SJSA1 (cell line): ENCODE measurements around the gene CR1L. TPM values are rescaled to one million over a fixed set of nuclear protein-coding genes. Genes with fewer than 3 reads are reported as not detected.
"Not testable (repeated sequence)": the region's sequence is repeated elsewhere in the genome, so short reads cannot be mapped to it uniquely, and the experiment has no call there.

Experiments used
- DNase-seq, 2 experiments: peaks; one replicate each; pipeline ENCODE4 v3.0.0-alpha.2; 2015 to 2020; ENCODE audit warnings: low spot score in 2 of 2, low read depth in 1 of 2
- H3K27ac ChIP-seq: fragments of 250-450 bp; sonication (Bioruptor Pico); 2 replicates; pipeline ENCODE4 v1.5.1; 2020; ENCODE audit warnings: mild to moderate bottlenecking, moderate library complexity
- H3K27me3 ChIP-seq: fragments of 250-450 bp; sonication (Bioruptor Pico); replicated peaks from 2 replicates; pipeline ENCODE4 v1.5.1; 2020; ENCODE audit warnings: mild to moderate bottlenecking, moderate library complexity
- H3K36me3 ChIP-seq: fragments of 250-450 bp; sonication (Bioruptor Pico); 2 replicates; pipeline ENCODE4 v1.5.1; 2020; ENCODE audit warnings: mild to moderate bottlenecking
- H3K4me1 ChIP-seq: fragments of 250-450 bp; sonication (Bioruptor Pico); replicated peaks from 2 replicates; pipeline ENCODE4 v1.6.1; 2021; ENCODE audit warnings: mild to moderate bottlenecking
- H3K4me3 ChIP-seq: fragments of 250-450 bp; sonication (Bioruptor Pico); 2 replicates; pipeline ENCODE4 v1.5.1; 2020; ENCODE audit warnings: mild to moderate bottlenecking
- H3K9me3 ChIP-seq: fragments of 250-450 bp; sonication (Bioruptor Pico); replicated peaks from 2 replicates; pipeline ENCODE4 v1.5.1; 2020; ENCODE audit warnings: mild to moderate bottlenecking
- total RNA-seq: library from RNA; depleted of rRNA; stranded (reverse); fragments of >200 nt; shearing (Covaris generic); gene quantifications from 2 replicates; pipeline ENCODE4 v1.2.3, GENCODE V29; 2014

Gene CR1L
- total RNA-seq, 1 experiment from 2014 or later: not detected

- no peaks in the 10 kb centered on the region for H3K27me3 ChIP-seq
- no peak overlapping the region for H3K27ac ChIP-seq
- peaks cover 13% of the 10 kb centered on the region for H3K4me1 ChIP-seq
- H3K4me3 ChIP-seq: no peak overlapping the region; the same call in 1 of the 2 replicates
- no peaks in the 10 kb centered on the region for H3K9me3 ChIP-seq
- no peaks in the 10 kb centered on the region; the same call in 1 of the 2 replicates for H3K36me3 ChIP-seq
- no peak for DNase-seq
Observed at GRCh38 chr1:207750631-207751305, 105.8 kb downstream of the CR1L start.

- not testable (repeated sequence) for H3K9me3 ChIP-seq, H3K36me3 ChIP-seq, H3K27me3 ChIP-seq
- H3K4me1 ChIP-seq: peaks cover 13% of the 10 kb centered on the region
- peak overlapping the region; percentile 69 for H3K4me3 ChIP-seq
- peak overlapping the region; percentile 72 for H3K27ac ChIP-seq
- peak in 1 of 2 experiments; percentile 10 for DNase-seq
Observed at GRCh38 chr1:207751463-207751789, 106.5 kb downstream of the CR1L start.

- peak within 1 kb of the TSS; percentile 69 for H3K4me3 ChIP-seq
- no peaks in the 10 kb centered on the region for H3K9me3 ChIP-seq
- no peaks in the 10 kb centered on the region for H3K27me3 ChIP-seq
- H3K4me1 ChIP-seq: peaks cover 13% of the 10 kb centered on the region
- DNase-seq: peak; percentile 91 to 94
- H3K27ac ChIP-seq: peak within 1 kb of the TSS; percentile 72
- no peaks in the 10 kb centered on the region; the same call in 1 of the 2 replicates for H3K36me3 ChIP-seq
Observed at GRCh38 chr1:207751790-207752455, 107.0 kb downstream of the CR1L start, which contains the start of gene CD46. CD46 (plus strand) TSS chr1:207752054; CDS start chr1:207752213, 159 bp downstream.

- Histone ChIP-seq H3K4me3 (peak overlapping the region; percentile 69), H3K27me3 (no peaks in the 10 kb centered on the region), H3K27ac (0 out of 2 replicates have a peak overlapping the region, but pooled peaks have one; percentile 20), H3K4me1 (peaks cover 13% of the 10 kb centered on the region), H3K9me3 (no peaks in the 10 kb centered on the region), H3K36me3 (peaks cover 1% of the 10 kb centered on the region; the same call in 1 of the 2 replicates)
- DNase-seq: no peak
Observed at GRCh38 chr1:207752456-207752998, 107.6 kb downstream of the CR1L start.

GRCh38 chr1:207753611-207754010 is 108.7 kb downstream of the CR1L start:
- Histone ChIP-seq H3K9me3 (no peaks in the 10 kb centered on the region), H3K36me3 (peaks cover 11% of the 10 kb centered on the region), H3K4me3 (no peak overlapping the region), H3K27ac (no peak overlapping the region), H3K4me1 (peaks cover 13% of the 10 kb centered on the region), H3K27me3 (no peaks in the 10 kb centered on the region)
- no peak for DNase-seq

- H3K4me3 ChIP-seq: no peak overlapping the region
- H3K27ac ChIP-seq: no peak overlapping the region
- no peaks in the 10 kb centered on the region for H3K27me3 ChIP-seq
- peaks cover 15% of the 10 kb centered on the region for H3K36me3 ChIP-seq
- H3K9me3 ChIP-seq: no peaks in the 10 kb centered on the region
- no peak for DNase-seq
- H3K4me1 ChIP-seq: peaks cover 13% of the 10 kb centered on the region
Observed at GRCh38 chr1:207754011-207754410, 109.1 kb downstream of the CR1L start.

GRCh38 chr1:207754974-207755700 is 110.2 kb downstream of the CR1L start:
- DNase-seq: no peak

GRCh38 chr1:207755846-207756693 is 111.1 kb downstream of the CR1L start:
- no peak overlapping the region for H3K27ac ChIP-seq
- H3K4me1 ChIP-seq: peaks cover 12% of the 10 kb centered on the region
- H3K9me3 ChIP-seq: no peaks in the 10 kb centered on the region
- H3K4me3 ChIP-seq: no peak overlapping the region
- DNase-seq: no peak
- peaks cover 26% of the 10 kb centered on the region for H3K36me3 ChIP-seq
- no peaks in the 10 kb centered on the region for H3K27me3 ChIP-seq

More at GRCh38 chr1:207754974-207755700, 110.2 kb downstream of the CR1L start:
- peaks cover 13% of the 10 kb centered on the region for H3K4me1 ChIP-seq
- no peak overlapping the region for H3K4me3 ChIP-seq
- H3K27ac ChIP-seq: no peak overlapping the region
- no peaks in the 10 kb centered on the region for H3K27me3 ChIP-seq
- peaks cover 23% of the 10 kb centered on the region for H3K36me3 ChIP-seq
- H3K9me3 ChIP-seq: no peaks in the 10 kb centered on the region

GRCh38 chr1:207762622-207763021 is 117.7 kb downstream of the CR1L start:
- H3K27ac ChIP-seq: no peak overlapping the region
- no peak for DNase-seq
- H3K36me3 ChIP-seq: peaks cover 58% of the 10 kb centered on the region
- H3K4me1 ChIP-seq: no peaks in the 10 kb centered on the region
- no peaks in the 10 kb centered on the region for H3K9me3 ChIP-seq
- H3K4me3 ChIP-seq: no peak overlapping the region
- H3K27me3 ChIP-seq: no peaks in the 10 kb centered on the region

- peaks cover 53% of the 10 kb centered on the region for H3K36me3 ChIP-seq
- H3K9me3 ChIP-seq: no peaks in the 10 kb centered on the region
- H3K27ac ChIP-seq: no peak overlapping the region
- no peak overlapping the region for H3K4me3 ChIP-seq
- H3K27me3 ChIP-seq: no peaks in the 10 kb centered on the region
- H3K4me1 ChIP-seq: no peaks in the 10 kb centered on the region
- DNase-seq: no peak
Observed at GRCh38 chr1:207763091-207763490, 118.2 kb downstream of the CR1L start.

- no peaks in the 10 kb centered on the region for H3K27me3 ChIP-seq
- no peak for DNase-seq
- peaks cover 49% of the 10 kb centered on the region for H3K36me3 ChIP-seq
Observed at GRCh38 chr1:207763972-207764371, 119.0 kb downstream of the CR1L start.

GRCh38 chr1:207766569-207766968 is 121.6 kb downstream of the CR1L start:
- DNase-seq: no peak
- no peaks in the 10 kb centered on the region for H3K9me3 ChIP-seq
- no peak overlapping the region for H3K4me3 ChIP-seq
- no peaks in the 10 kb centered on the region for H3K4me1 ChIP-seq
- H3K27ac ChIP-seq: no peak overlapping the region
- no peaks in the 10 kb centered on the region for H3K27me3 ChIP-seq
- peaks cover 37% of the 10 kb centered on the region for H3K36me3 ChIP-seq

More at GRCh38 chr1:207763972-207764371, 119.0 kb downstream of the CR1L start:
- H3K27ac ChIP-seq: no peak overlapping the region
- H3K4me3 ChIP-seq: no peak overlapping the region
- no peaks in the 10 kb centered on the region for H3K4me1 ChIP-seq
- no peaks in the 10 kb centered on the region for H3K9me3 ChIP-seq

GRCh38 chr1:207770514-207770913 is 125.6 kb downstream of the CR1L start:
- H3K27ac ChIP-seq, DNase-seq, H3K4me1 ChIP-seq, H3K4me3 ChIP-seq, H3K9me3 ChIP-seq, H3K27me3 ChIP-seq: not testable (repeated sequence)
- peaks cover 19% of the 10 kb centered on the region for H3K36me3 ChIP-seq
